OCI-LY7 (cell line): ENCODE results near the gene ZNF407.

Experiments
- EZH2phosphoT487 ChIP-seq: fragments of 200-600 bp; sonication (generic); IDR thresholded peaks from 2 replicates; pipeline ENCODE4 v1.6.1; 2018; ENCODE audit warnings: low read depth, borderline replicate concordance, mild to moderate bottlenecking, mixed run types, antibody characterized with exemption, low read length, moderate library complexity, mixed read lengths
- TF ChIP-seq, protein P1 (sequence below): fragments of 200-600 bp; sonication (generic); conservative IDR thresholded peaks from 2 replicates; pipeline ENCODE4 v1.5.1; 2014; ENCODE audit warnings: mild to moderate bottlenecking, antibody characterized with exemption, low read length, moderate library complexity, mixed read lengths

DNA sequence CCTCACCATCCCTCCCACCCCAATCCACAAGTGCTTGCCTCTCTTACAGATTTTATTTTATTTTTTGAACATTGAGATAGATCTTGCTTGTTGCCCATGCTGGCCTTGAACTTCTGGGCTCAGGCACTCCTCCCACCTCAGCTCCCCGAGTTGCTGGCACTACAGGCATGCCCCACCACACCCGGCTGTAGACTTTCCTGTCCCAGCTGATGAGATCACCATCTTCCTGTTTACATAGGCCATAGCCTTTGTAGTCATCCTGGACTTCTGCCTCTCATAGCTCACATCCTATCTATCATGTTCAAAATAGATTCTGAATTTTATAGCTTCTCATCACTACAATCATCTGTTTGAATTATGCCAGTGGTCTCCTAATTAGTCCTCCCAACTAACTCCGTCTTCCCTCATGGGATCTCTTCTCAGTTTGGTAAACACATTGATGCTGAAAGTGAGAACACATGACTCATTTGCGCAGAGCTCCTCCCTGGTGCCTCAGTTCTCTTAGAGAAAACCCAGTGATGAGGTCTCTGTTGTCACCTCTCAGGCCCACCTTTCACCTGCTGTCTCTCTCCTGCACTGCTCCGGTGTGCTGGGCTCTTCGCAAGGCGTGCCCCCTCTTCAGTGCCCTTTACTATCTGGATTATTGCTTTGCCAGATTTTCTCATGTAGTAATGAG is 243.0 kb downstream of the ZNF407 start:
- TF ChIP-seq, protein P1, sequence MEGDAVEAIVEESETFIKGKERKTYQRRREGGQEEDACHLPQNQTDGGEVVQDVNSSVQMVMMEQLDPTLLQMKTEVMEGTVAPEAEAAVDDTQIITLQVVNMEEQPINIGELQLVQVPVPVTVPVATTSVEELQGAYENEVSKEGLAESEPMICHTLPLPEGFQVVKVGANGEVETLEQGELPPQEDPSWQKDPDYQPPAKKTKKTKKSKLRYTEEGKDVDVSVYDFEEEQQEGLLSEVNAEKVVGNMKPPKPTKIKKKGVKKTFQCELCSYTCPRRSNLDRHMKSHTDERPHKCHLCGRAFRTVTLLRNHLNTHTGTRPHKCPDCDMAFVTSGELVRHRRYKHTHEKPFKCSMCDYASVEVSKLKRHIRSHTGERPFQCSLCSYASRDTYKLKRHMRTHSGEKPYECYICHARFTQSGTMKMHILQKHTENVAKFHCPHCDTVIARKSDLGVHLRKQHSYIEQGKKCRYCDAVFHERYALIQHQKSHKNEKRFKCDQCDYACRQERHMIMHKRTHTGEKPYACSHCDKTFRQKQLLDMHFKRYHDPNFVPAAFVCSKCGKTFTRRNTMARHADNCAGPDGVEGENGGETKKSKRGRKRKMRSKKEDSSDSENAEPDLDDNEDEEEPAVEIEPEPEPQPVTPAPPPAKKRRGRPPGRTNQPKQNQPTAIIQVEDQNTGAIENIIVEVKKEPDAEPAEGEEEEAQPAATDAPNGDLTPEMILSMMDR, result no peak
- no peak for TF ChIP-seq EZH2phosphoT487
